ENCODE results near the gene GULP1.

- TF ChIP-seq CTCF (IDR thresholded peaks at IDR 0.05; ENCODE audit: borderline replicate concordance, extremely low read depth, low read length, poor library complexity, severe bottlenecking) (no peak), EZH2 (IDR thresholded peaks at IDR 0.05; ENCODE audit: borderline replicate concordance, low read depth, low read length, severe bottlenecking) (no peak)
These were observed 107.5 kb downstream of the GULP1 start for GRCh38 chr2:188399159-188399558.

Measured in DND-41 (cell line).